Cerebellar nuclear complex (tissue), 1 donor: ENCODE measurements around the gene CFAP46.
"Not testable (repeated sequence)": the region's sequence is repeated elsewhere in the genome, so short reads cannot be mapped to it uniquely, and the experiment has no call there.

Experiments used
- DNase-seq, 2 experiments: peaks; one replicate each; lab custom pipeline; 2025; lab: John Stamatoyannopoulos, UW

The CFAP46 gene

DNA sequence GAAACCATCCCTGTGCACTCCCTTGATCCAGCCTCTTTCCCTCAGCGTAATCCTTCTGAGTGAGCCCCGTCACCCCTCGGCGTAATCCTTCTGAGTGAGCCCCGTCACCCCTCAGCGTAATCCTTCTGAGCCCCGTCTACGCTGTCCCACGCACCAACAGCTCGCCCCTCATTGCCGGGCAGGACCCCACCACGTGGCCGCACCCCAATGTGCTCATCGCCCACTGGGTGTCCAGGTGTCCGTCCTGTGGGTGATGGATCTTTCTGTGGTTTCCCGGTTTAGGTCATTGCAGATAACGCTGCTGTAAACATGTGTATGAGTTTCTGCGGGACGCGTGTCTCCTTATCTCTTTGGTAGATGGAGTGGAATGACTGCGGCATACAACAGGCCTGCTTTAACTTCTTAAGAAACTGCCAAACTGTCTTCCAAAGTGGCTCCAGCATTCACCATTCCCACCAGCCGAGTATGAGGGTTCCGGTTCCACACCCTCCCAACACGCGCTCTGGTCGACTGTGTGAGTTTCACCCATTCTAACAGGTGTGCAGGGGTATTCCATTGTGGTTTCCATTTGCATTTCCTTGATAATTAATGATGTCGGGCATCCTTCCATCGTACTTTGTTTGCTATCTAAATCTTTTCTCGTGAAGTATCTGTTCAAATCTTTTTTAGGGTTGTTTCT is 114.4 kb downstream of the CFAP46 start:
- DNase-seq: no peak

- DNase-seq: no peak
These were observed 115.0 kb downstream of the CFAP46 start for GRCh38 chr10:132827423-132827789.

DNA sequence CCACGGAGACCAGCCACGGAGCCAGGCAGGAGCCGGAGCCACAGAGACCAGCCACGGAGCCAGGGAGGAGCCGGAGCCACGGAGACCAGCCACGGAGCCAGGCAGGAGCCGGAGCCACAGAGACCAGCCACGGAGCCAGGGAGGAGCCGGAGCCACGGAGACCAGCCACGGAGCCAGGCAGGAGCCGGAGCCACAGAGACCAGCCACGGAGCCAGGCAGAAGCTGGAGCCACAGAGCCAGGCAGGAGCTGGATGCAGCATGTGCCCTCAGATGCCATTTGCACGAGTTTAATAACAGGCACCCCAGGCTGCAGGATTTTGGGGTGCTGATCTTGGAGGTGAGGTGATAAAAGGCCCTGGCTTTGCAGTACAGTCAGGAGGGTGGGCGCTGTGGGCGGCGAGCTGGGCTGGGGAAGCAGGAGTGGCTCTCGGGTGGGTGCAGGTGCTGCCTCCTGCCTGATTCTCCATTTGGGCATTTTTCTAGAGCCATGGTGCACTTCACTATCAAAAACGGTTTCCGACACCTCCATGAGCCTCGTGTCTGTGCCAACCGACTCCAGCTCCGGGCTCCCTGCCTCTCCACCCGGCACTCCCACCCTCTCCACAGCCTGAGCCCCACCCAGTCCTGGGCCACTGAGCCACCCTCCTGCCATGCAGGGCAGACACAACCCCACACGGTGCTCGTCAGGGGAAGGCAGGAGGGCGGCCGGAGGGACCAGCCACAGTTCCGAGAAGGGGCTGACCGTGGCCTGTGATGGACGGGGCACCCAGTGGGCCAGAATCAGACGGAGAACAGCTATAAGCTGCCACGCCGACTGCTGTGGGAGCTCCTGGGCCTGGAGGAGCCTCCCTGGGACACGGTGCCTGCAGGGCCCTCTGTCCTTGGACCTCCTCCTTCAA is 115.6 kb downstream of the CFAP46 start:
- no peak for DNase-seq

- not testable (repeated sequence) for DNase-seq
These were observed 116.4 kb downstream of the CFAP46 start for GRCh38 chr10:132825783-132826523.

- no peak for DNase-seq
These were observed 122.3 kb downstream of the CFAP46 start for GRCh38 chr10:132820056-132820455.

GRCh38 chr10:132817701-132818211 is 124.6 kb downstream of the CFAP46 start:
- DNase-seq: no peak

DNA sequence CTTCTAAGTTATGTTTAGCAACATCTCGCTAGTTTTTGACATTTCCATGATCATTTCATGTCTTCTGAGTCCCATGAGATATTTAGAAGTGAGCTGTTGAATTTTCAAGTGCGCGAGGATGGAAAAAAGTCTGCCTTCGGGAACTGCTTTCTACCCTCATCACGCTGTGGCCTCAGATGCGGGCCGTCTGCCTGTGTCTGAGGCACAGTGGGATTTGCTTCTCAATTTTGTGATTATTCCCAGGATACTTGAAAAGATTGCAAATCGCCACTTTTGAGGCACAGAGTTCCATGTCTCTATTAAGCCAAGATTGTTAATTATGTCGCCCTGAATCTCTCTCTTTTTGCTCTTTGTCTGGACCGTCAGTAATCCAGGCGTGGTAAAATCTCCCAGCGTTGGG is 125.7 kb downstream of the CFAP46 start:
- DNase-seq: no peak

- no peak for DNase-seq
These were observed 127.1 kb downstream of the CFAP46 start for GRCh38 chr10:132815168-132815857.

DNA sequence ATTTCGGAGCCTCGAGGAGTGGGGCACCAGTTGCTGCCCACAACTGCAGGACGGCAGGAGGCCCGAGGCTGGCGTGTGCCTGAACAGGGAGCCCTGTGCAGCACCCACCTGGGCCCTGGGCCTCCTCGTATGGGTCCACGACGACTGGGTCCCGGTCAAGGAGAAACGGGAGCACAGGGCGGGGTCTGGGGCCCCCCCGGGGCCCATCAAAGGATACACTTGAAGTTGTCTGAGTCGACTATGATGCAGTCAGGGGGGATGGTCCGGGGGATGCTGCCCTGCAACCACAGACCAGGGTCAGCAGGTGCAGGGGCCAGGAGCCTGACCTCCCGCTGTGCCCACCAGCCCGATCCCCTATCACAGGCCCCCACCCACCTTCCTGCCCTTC is 127.9 kb downstream of the CFAP46 start:
- DNase-seq: no peak

DNA sequence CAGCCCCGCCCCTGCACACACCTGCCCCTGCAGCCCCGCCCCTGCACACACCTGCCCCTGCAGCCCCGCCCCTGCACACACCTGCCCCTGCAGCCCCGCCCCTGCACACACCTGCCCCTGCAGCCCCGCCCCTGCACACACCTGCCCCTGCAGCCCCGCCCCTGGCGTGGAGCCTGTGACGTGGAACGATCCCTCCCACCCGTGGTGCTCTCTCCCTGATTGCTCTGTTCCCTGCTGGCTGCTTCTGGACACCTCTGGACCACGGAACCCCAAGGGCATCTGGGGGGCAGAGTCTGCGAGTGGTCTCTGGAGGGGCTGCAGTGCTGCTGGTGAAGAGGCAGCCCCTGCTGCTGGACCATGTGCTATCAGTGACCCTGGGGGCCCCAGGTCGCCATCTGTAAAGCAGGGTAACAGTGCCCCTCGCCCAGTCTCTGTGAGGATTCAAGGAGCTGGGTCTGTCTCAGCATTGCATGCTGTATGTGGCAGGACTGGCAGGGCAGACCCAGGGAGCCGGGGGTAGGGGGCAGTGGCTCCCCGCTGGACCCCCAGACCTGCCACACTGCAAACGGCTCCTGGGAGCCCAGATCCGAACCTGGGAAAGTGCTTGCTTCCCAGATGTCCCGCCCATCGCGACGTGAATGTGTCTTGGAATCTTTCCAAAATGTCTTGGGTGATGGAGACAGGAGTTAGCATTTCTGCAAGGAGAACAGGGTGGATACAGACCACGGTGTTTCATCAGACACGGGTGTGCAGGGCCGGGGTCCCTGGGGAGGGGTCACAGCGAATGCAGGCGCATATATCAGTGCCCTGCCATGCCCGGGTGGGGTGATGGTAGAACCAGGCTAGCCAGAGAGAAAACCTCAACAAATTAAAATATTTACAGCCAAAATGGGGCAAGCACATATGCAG is 128.6 kb downstream of the CFAP46 start:
- DNase-seq: no peak

- DNase-seq: no peak
These were observed 129.4 kb downstream of the CFAP46 start for GRCh38 chr10:132813001-132813401.

DNA sequence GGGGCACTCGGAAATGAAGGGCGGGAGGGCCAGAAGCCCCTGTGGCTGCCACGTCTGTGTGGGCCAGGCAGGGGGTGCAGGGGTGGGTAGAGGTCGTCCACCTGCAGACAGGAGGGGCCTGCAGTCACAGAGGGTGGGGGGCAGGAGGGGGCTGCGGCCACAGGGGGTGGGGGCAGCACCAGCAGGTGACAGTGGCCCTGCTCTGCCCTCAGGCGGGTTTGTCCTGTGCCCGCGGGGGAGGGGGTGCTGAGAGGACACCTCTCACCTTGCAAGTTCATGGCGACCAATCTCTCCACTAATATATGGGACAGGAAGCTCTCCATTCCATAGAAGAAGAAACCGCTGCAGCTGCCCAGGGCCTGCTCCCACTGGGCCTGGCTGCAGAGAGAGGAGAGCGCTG is 129.8 kb downstream of the CFAP46 start:
- no peak for DNase-seq

DNA sequence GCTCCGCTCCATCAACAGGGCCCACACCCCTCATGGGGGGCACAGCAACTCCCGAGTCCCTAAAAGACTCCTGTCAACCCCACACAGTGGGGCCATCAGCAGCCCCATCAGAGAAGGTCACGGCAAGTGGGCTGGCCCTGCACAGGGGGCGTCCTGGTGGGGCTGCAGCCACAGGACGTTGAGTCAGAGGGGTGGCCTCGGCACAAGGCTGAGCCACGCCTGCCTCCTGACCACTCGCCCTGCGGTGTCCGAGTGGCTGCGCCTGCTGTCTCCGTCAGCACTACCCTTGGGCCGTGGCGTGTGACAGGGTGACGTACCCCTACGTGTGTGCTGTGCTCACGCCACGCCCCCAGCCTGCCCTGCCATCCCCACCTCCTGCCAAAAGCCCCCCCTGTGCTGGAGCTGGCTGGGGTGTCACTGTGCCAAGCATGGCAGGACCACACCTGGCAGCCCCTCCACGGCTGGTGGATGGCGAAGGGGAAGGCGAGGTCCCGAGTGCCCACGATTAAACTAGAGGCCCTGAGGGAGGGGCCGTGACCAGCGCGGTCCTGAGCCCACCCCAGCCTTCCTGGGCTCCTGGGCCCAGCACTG is 130.4 kb downstream of the CFAP46 start:
- no peak for DNase-seq

- no peak for DNase-seq
These were observed 131.3 kb downstream of the CFAP46 start for GRCh38 chr10:132810807-132811700.

GRCh38 chr10:132810141-132810806 is 132.1 kb downstream of the CFAP46 start:
- DNase-seq: no peak

DNA sequence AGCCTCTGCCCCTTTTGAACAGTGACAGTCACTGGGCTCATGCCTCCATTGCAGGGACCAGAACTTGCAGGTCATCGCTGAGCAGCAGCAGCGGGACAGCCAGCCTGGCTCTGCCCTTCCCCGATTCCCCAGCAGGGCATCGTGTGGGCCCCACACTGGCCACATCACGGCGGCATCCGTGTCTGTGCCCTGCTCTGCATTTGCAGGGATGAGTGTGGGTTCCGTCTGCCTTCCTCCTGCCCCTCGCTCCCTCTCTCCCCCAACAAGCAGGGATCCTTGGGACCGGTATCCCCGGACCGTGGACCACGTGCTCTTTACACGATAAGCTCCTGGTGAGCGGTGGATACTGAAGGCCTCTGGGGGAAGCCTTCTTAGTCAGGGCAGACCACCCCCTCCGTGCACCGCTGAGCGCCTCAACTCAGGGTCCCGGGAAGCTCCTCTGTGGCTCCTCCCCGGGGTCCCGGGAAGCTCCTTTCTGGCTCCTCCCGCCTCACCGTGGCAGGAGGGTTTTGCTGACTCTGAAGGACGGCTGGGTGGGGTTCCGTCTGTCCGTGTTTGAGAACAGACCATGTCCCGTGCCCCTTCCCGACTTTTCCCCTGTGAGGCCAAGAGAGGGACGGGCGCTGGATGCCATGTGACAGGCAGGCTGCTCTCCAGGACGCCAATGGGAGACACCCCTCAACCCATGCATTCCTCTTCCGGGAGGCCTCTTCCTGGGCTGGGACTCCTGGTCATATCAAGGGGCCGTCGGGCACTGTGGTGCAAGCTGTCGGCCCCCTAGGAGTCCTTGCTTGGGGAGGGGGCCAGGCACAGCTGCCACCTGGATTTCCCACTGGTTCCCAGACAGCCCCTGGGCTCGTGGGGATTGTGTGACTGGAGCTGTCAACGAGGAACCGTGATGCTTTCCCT is 132.9 kb downstream of the CFAP46 start:
- no peak for DNase-seq

DNA sequence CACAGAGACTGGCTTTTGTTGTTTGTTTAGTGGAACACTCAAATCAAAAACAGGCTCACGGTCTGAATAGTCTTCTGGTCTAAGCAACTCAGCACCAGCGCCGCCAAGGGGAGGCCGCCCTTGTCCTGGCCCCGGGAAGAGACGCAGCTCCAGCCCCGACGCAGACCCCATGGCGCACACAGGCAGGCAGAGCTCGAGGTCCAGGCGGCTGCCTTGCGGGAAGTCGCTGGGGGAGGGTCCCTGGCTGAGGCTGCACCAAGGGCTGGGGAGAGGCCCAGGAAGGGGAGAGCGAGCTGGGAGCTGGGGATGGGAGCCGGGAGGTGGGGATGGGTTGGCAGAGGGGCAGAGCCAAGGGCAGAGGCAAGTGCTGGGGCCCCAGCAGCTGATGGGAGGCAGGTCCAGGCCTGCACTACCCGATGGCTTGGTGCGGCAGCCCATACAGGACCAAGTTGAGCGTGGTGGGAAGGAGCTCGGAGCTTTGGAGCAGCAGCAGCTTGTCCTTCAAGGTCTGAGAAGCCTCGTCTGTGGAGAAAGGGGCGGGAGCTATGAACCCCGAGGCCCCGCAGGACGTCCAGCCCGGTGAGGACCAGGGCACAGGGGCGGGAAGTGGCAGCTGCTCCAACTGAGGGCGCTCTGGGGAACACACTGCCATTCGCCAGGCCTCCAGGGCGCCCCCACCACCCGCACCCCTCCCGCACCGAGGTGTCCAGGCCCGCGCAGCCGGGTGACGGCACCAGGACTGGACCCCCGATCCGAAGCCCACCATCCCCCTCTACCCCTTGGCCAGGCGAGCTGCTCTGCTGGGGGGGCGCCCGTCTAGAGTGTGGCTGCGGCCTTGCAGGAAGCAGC is 133.8 kb downstream of the CFAP46 start:
- DNase-seq: no peak
